GM23338 (cell line): ENCODE measurements around the gene CCDC106. TPM values are rescaled to one million over a fixed set of nuclear protein-coding genes. Genes with fewer than 3 reads are reported as not detected.

ENCODE experiments used
- ATAC-seq: fragments of 200-7000 bp; cut with Tn5 transposase; 3 replicates; pipeline ENCODE4 v1.9.1; 2020
- DNase-seq: peaks from one replicate; pipeline ENCODE4 v3.0.0-alpha.2; 2015; ENCODE audit warnings: low spot score
- H2AFZ ChIP-seq: fragments of 200-600 bp; sonication (generic); 2 replicates; pipeline ENCODE4 v1.8.0; 2016; ENCODE audit warnings: antibody characterized with exemption, mild to moderate bottlenecking, moderate library complexity
- H3F3A ChIP-seq: fragments of 200-600 bp; sonication (generic); replicated peaks from 2 replicates; pipeline ENCODE4 v1.8.0; 2017; ENCODE audit warnings: antibody characterized with exemption, mixed run types, low read depth
- H3K27ac ChIP-seq: fragments of 200-600 bp; sonication (generic); 2 replicates; pipeline ENCODE4 v1.6.1; 2016; ENCODE audit warnings: low read depth
- H3K27me3 ChIP-seq: fragments of 200-600 bp; sonication (generic); 2 replicates; pipeline ENCODE4 v1.8.0; 2016; ENCODE audit warnings: mild to moderate bottlenecking, mixed run types, moderate library complexity; ENCODE audit not compliant: insufficient read depth
- H3K36me3 ChIP-seq: fragments of 200-600 bp; sonication (generic); 2 replicates; pipeline ENCODE4 v1.8.0; 2016; ENCODE audit warnings: mild to moderate bottlenecking; ENCODE audit not compliant: insufficient read depth
- H3K4me1 ChIP-seq: fragments of 200-600 bp; sonication (generic); 2 replicates; pipeline ENCODE4 v1.8.0; 2016; ENCODE audit warnings: mild to moderate bottlenecking, moderate library complexity; ENCODE audit not compliant: insufficient read depth
- H3K4me2 ChIP-seq: fragments of 200-600 bp; sonication (generic); 2 replicates; pipeline ENCODE4 v1.7.1; 2017; ENCODE audit warnings: mixed run types
- H3K4me3 ChIP-seq: fragments of 200-600 bp; sonication (generic); 2 replicates; pipeline ENCODE4 v1.6.1; 2016; ENCODE audit warnings: mixed run types
- H3K79me2 ChIP-seq: fragments of 200-600 bp; sonication (generic); replicated peaks from 2 replicates; pipeline ENCODE4 v1.8.0; 2017; ENCODE audit warnings: mild to moderate bottlenecking; ENCODE audit not compliant: insufficient read depth
- H3K9me2 ChIP-seq: fragments of 200-600 bp; sonication (generic); 2 replicates; pipeline ENCODE4 v1.8.0; 2017; ENCODE audit not compliant: insufficient read depth
- H4K20me1 ChIP-seq: fragments of 200-600 bp; sonication (generic); replicated peaks from 2 replicates; pipeline ENCODE4 v1.8.0; 2017; ENCODE audit warnings: mild to moderate bottlenecking; ENCODE audit not compliant: insufficient read depth
- H3K27ac Mint-ChIP-seq: 2 replicates; pipeline ENCODE4 v1.8.0; 2020; ENCODE audit warnings: inconsistent platforms, mild to moderate bottlenecking, moderate library complexity, mixed read lengths
- H3K27me3 Mint-ChIP-seq: 3 replicates; pipeline ENCODE4 v1.8.0; 2022; ENCODE audit warnings: low read depth, mild to moderate bottlenecking, moderate library complexity, mixed read lengths, inconsistent platforms; ENCODE audit not compliant: insufficient read depth, poor library complexity
- H3K36me3 Mint-ChIP-seq: 3 replicates; pipeline ENCODE4 v1.8.0; 2021; ENCODE audit warnings: low read depth, mild to moderate bottlenecking, inconsistent platforms, moderate library complexity, mixed read lengths
- H3K4me1 Mint-ChIP-seq: 3 replicates; pipeline ENCODE4 v1.8.0; 2020; ENCODE audit warnings: mild to moderate bottlenecking, inconsistent platforms, mixed read lengths
- H3K4me3 Mint-ChIP-seq: 3 replicates; pipeline ENCODE4 v1.8.0; 2021; ENCODE audit warnings: moderate library complexity, mild to moderate bottlenecking, inconsistent platforms, mixed read lengths
- H3K9me3 Mint-ChIP-seq: 3 replicates; pipeline ENCODE4 v1.8.0; 2020; ENCODE audit warnings: moderate library complexity, mild to moderate bottlenecking, inconsistent platforms, mixed read lengths
- EZH2 ChIP-seq: fragments of 200-600 bp; sonication (generic); IDR thresholded peaks from one replicate; pipeline ENCODE4 v1.8.0; 2017; ENCODE audit warnings: antibody characterized with exemption, mild to moderate bottlenecking, low read depth; ENCODE audit not compliant: unreplicated experiment
- EZH2phosphoT487 ChIP-seq: fragments of 200-600 bp; sonication (generic); IDR thresholded peaks from one replicate; pipeline ENCODE4 v1.8.1; 2018; ENCODE audit warnings: antibody characterized with exemption; ENCODE audit not compliant: unreplicated experiment
- JUNB ChIP-seq: IDR thresholded peaks from one replicate; pipeline ENCODE4 v1.6.1; 2016; ENCODE audit warnings: antibody characterized with exemption; ENCODE audit not compliant: unreplicated experiment
- NANOG ChIP-seq: IDR thresholded peaks from 2 replicates; pipeline ENCODE4 v1.6.1; 2016; ENCODE audit warnings: antibody characterized with exemption, borderline replicate concordance
- STAT1 ChIP-seq: IDR thresholded peaks from one replicate; pipeline ENCODE4 v1.6.1; 2016; ENCODE audit warnings: antibody characterized with exemption; ENCODE audit not compliant: unreplicated experiment
- polyA plus RNA-seq: library from polyadenylated mRNA; unstranded; fragments of >200 nt; fragmentation: Nextera tagmentation; extraction: Ambion mirVana; gene quantifications from 2 replicates; pipeline ENCODE4 v1.2.1, GENCODE V29; 2016
- total RNA-seq: library from RNA; depleted of rRNA; stranded (reverse); fragments of >200 nt; shearing (Covaris generic); gene quantifications from 2 replicates; pipeline ENCODE4 v1.2.3, GENCODE V29; 2014
- TF ChIP-seq, protein P1 (sequence below): IDR thresholded peaks from one replicate; pipeline ENCODE4 v1.6.1; 2018; ENCODE audit warnings: antibody characterized with exemption; ENCODE audit not compliant: unreplicated experiment
- TF ChIP-seq, protein P2 (sequence below), 2 experiments: fragments of 200-600 bp in 1 of 2; sonication (generic) in 1 of 2; conservative IDR thresholded peaks; 2 replicates each; pipeline versions ENCODE4 v1.5.1 to v1.6.1; 2016 to 2017; ENCODE audit warnings: antibody characterized with exemption in 2 of 2, low read depth in 2 of 2, mild to moderate bottlenecking in 2 of 2, moderate library complexity in 1 of 2

The CCDC106 gene
- total and polyA plus RNA-seq, 2 experiments from 2014 or later, result 12.0 to 17.6 TPM

DNA sequence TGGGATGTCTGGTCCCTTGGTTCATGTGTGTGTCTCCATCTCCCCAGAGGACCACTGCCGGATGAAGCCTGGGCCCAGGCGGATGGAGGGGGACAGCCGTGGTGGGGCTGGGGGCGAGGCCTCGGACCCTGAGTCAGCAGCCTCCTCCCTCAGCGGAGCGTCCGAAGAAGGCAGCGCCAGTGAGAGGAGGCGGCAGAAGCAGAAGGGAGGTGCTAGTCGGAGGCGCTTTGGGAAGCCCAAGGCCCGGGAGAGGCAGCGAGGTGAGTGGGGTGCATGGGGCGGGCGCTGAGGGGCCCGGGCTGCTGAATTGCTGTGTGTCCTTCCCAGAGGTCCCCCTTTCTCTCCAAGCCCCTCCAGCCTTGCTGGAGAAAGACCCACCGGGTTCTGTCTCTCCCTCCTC lies 3.2 kb downstream of the CCDC106 start:
- H3K4me3 ChIP-seq, result peak overlapping the region; percentile 100; the same call in 1 of the 2 replicates
- H2AFZ ChIP-seq, result no peak overlapping the region
- H3K4me2 ChIP-seq, result no peak overlapping the region; the same call in 1 of the 2 replicates
- Mint-ChIP-seq H3K4me1 (peaks cover 30% of the 10 kb centered on the region), H3K36me3 (peaks cover 26% of the 10 kb centered on the region), H3K27me3 (peaks cover 43% of the 10 kb centered on the region), H3K4me3 (peak overlapping the region; percentile 18; the same call in 1 of the 3 replicates), H3K27ac (no peak overlapping the region), H3K9me3 (no peaks in the 10 kb centered on the region; the same call in 2 of the 3 replicates)
- no peaks in the 10 kb centered on the region for H3K27me3 ChIP-seq
- ATAC-seq (no peak), DNase-seq (no peak)
- H3F3A ChIP-seq, result peaks cover 19% of the 10 kb centered on the region
- peaks cover 4% of the 10 kb centered on the region; the same call in 1 of the 2 replicates for H3K4me1 ChIP-seq
- H3K36me3 ChIP-seq, result no peaks in the 10 kb centered on the region
- no peak overlapping the region for H3K27ac ChIP-seq
- TF ChIP-seq JUNB (no peak), EZH2phosphoT487 (no peak)
- TF ChIP-seq, protein P1, sequence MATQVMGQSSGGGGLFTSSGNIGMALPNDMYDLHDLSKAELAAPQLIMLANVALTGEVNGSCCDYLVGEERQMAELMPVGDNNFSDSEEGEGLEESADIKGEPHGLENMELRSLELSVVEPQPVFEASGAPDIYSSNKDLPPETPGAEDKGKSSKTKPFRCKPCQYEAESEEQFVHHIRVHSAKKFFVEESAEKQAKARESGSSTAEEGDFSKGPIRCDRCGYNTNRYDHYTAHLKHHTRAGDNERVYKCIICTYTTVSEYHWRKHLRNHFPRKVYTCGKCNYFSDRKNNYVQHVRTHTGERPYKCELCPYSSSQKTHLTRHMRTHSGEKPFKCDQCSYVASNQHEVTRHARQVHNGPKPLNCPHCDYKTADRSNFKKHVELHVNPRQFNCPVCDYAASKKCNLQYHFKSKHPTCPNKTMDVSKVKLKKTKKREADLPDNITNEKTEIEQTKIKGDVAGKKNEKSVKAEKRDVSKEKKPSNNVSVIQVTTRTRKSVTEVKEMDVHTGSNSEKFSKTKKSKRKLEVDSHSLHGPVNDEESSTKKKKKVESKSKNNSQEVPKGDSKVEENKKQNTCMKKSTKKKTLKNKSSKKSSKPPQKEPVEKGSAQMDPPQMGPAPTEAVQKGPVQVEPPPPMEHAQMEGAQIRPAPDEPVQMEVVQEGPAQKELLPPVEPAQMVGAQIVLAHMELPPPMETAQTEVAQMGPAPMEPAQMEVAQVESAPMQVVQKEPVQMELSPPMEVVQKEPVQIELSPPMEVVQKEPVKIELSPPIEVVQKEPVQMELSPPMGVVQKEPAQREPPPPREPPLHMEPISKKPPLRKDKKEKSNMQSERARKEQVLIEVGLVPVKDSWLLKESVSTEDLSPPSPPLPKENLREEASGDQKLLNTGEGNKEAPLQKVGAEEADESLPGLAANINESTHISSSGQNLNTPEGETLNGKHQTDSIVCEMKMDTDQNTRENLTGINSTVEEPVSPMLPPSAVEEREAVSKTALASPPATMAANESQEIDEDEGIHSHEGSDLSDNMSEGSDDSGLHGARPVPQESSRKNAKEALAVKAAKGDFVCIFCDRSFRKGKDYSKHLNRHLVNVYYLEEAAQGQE, result no peak
- H4K20me1 ChIP-seq, result peaks cover 5% of the 10 kb centered on the region
- H3K79me2 ChIP-seq, result peaks cover 17% of the 10 kb centered on the region
- H3K9me2 ChIP-seq, result no peaks in the 10 kb centered on the region

DNA sequence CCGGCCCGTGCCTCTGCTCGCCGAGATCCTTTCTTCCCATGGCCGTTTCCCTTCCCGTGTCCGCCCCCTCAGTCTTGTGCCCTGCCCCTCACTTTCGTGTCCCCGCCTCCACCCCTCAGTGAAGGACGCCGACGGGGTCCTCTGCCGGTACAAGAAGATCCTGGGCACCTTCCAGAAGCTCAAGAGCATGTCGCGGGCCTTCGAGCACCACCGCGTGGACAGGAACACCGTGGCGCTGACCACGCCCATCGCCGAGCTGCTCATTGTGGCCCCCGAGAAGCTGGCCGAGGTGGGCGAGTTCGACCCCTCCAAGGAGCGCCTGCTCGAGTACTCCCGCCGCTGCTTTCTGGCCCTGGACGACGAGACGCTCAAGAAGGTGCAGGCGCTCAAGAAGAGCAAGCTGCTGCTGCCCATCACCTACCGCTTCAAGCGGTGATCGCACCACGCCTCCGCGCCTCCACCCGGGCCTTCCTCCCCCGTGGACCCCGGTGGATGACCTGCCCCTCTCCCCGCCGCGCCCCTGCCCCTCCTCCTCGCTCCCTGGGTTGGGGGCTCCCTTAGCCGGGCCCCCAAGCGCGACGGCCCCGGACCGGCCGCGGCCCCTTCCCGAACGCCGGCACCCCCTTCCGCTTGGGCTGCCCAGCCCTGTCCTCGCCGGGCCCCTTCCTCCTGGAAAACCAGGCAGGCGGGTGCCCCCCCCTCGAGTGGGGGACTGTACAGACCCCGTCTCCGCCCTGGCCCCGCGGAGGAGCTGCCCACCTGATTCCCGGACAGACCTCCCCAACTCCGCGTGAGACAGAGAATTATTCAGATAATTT lies 4.5 kb downstream of the CCDC106 start:
- no peak overlapping the region for H3K27ac ChIP-seq
- H3K27me3 Mint-ChIP-seq, result peaks cover 37% of the 10 kb centered on the region
- no peak for TF ChIP-seq NANOG
- TF ChIP-seq, protein P2, sequence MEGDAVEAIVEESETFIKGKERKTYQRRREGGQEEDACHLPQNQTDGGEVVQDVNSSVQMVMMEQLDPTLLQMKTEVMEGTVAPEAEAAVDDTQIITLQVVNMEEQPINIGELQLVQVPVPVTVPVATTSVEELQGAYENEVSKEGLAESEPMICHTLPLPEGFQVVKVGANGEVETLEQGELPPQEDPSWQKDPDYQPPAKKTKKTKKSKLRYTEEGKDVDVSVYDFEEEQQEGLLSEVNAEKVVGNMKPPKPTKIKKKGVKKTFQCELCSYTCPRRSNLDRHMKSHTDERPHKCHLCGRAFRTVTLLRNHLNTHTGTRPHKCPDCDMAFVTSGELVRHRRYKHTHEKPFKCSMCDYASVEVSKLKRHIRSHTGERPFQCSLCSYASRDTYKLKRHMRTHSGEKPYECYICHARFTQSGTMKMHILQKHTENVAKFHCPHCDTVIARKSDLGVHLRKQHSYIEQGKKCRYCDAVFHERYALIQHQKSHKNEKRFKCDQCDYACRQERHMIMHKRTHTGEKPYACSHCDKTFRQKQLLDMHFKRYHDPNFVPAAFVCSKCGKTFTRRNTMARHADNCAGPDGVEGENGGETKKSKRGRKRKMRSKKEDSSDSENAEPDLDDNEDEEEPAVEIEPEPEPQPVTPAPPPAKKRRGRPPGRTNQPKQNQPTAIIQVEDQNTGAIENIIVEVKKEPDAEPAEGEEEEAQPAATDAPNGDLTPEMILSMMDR (conservative IDR thresholded peaks at IDR 0.05; ENCODE audit: low read depth in 2 of 2), result peak in 1 of 2 experiments; percentile 33; a peak in 2 of 4 replicates
- no peak for TF ChIP-seq EZH2phosphoT487
- no peak for TF ChIP-seq STAT1
- TF ChIP-seq JUNB, result no peak
- TF ChIP-seq, protein P1, result no peak
- TF ChIP-seq EZH2, result no peak

More for the DNA sequence above, 4.5 kb downstream of the CCDC106 start:
- Mint-ChIP-seq H3K9me3 (no peaks in the 10 kb centered on the region; the same call in 2 of the 3 replicates), H3K36me3 (peaks cover 25% of the 10 kb centered on the region), H3K27ac (peak overlapping the region; percentile 43), H3K4me3 (peak overlapping the region; percentile 92), H3K4me1 (peaks cover 35% of the 10 kb centered on the region)
- Histone ChIP-seq H3F3A (peaks cover 13% of the 10 kb centered on the region), H3K9me2 (no peaks in the 10 kb centered on the region), H2AFZ (peak overlapping the region; percentile 47), H4K20me1 (peaks cover 16% of the 10 kb centered on the region), H3K79me2 (peaks cover 22% of the 10 kb centered on the region), H3K27me3 (no peaks in the 10 kb centered on the region), H3K4me1 (peaks cover 17% of the 10 kb centered on the region), H3K4me3 (peak overlapping the region; percentile 100), H3K36me3 (no peaks in the 10 kb centered on the region), H3K4me2 (peak overlapping the region; percentile 73)
- ATAC-seq (peak; percentile 5), DNase-seq (peak; percentile 82)
